Stomach (tissue), 9 donors: ENCODE data around the gene LRP1B. TPM values are rescaled to one million over a fixed set of nuclear protein-coding genes. Genes with fewer than 3 reads are reported as not detected.

ENCODE experiments used
- DNase-seq, 2 donors: peaks; one replicate each; pipeline versions ENCODE4 v3.0.0 to v3.0.0-alpha.2; 2013 to 2019
- H3K27ac ChIP-seq, 5 donors: fragments of 200-600 bp in 4 of 5; sonication (generic) in 4 of 5; one replicate each; pipeline ENCODE4 v1.5.1; 2013 to 2019; ENCODE audit warnings: mild to moderate bottlenecking in 1 of 5, moderate library complexity in 1 of 5
- H3K27me3 ChIP-seq, 3 donors: fragments of 200-600 bp; sonication (generic); one replicate each; pipeline ENCODE4 v1.5.1; 2017 to 2019; ENCODE audit warnings: mixed run types in 1 of 3
- H3K36me3 ChIP-seq, 4 donors: fragments of 200-600 bp; sonication (generic); 1 replicate in 3 of 4; 2 replicates in 1 of 4; pipeline ENCODE4 v1.5.1; 2016 to 2019
- H3K4me1 ChIP-seq, 4 donors: fragments of 200-600 bp; sonication (generic); one replicate each; pipeline ENCODE4 v1.5.1; 2016 to 2019
- H3K4me3 ChIP-seq, 4 donors: fragments of 200-600 bp; sonication (generic) in 3 of 4; one replicate each; pipeline ENCODE4 v1.5.1; 2016 to 2019; ENCODE audit warnings: mild to moderate bottlenecking in 1 of 4
- H3K9me3 ChIP-seq, 4 donors: fragments of 200-600 bp; sonication (generic); one replicate each; pipeline ENCODE4 v1.5.1; 2016 to 2019
- EP300 ChIP-seq: sonication (generic); formaldehyde crosslinking; IDR thresholded peaks from one replicate; pipeline ENCODE4 v1.6.1; 2017; ENCODE audit warnings: antibody characterized with exemption
- POLR2A ChIP-seq, 4 donors: fragments of 450-650 bp; IDR thresholded peaks; one replicate each; pipeline ENCODE4 v1.6.1; 2016; ENCODE audit warnings: antibody characterized with exemption in 4 of 4, control low read depth in 2 of 4, mild to moderate bottlenecking in 1 of 4, moderate library complexity in 1 of 4
- POLR2AphosphoS5 ChIP-seq, 3 donors: sonication (generic); formaldehyde crosslinking; IDR thresholded peaks; one replicate each; pipeline ENCODE4 v1.6.1; 2016; ENCODE audit warnings: antibody characterized with exemption in 3 of 3
- WGBS, 5 donors: extraction: QIAGEN DNeasy Blood & Tissue Kit in 3 of 5; methylation state at CpG; one replicate each; pipeline versions ENCODE4 v1.1.5 to v1.1.7; 2013 to 2018; 5-methylcytosine and 5-hydroxymethylcytosine counted together
- intact Hi-C: fragments of 100-400 bp; cut with DNase I; formaldehyde crosslinking; loops from one replicate; pipeline ENCODE4 v1.15.1; 2023; ENCODE audit warnings: low total_unique reads
- polyA plus RNA-seq, 3 donors: library from polyadenylated mRNA; stranded (reverse); fragments of 200-250 nt; gene quantifications; one replicate each; pipeline ENCODE4 v1.2.3, GENCODE V29; 2013
- total RNA-seq, 5 donors: library from RNA; depleted of rRNA; stranded (reverse); fragments of >200 nt; gene quantifications; one replicate each; pipeline versions ENCODE4 v1.1.0 to v1.2.3, GENCODE V29; 2014 to 2016
- TF ChIP-seq, protein P1 (sequence below), 7 experiments: fragments of 450-650 bp in 4 of 7; fragments of 200-600 bp in 3 of 7; sonication (generic) in 3 of 7; IDR thresholded peaks; one replicate each; pipeline ENCODE4 v1.5.1; 2016 to 2019; ENCODE audit warnings: antibody characterized with exemption in 7 of 7, control low read depth in 2 of 7, mild to moderate bottlenecking in 1 of 7
- donor health status: healthy with polysubstance abuse.
- donor health status: Bipolar disorder and iron deficiency.
- donor health status: healthy.

LRP1B gene
- total and polyA plus RNA-seq, 8 donors: under 0.01 to 9.0 (median 0.38) TPM

DNA sequence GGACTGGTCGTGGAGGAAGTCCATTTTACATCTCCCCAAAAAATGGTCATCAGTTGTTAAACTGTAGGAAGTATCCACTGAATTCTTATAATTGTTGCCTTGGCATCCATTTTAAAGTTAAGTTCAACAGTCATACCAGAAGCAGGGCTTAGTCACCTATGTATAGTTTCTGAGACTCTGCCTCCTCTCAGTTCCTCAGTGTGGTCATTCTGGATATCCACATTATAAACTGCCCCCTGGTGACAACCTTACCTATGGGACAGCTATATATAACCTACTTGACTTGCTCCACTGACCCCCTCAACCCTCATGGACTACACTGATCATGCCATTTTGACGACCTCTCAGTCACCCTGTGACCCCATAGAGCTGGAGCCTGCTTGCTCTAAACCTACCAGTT is 617.0 kb downstream of the LRP1B start:
- intact Hi-C loops: no loop called here
- no peaks in the 10 kb centered on the region for H3K9me3 ChIP-seq
- no peaks in the 10 kb centered on the region for H3K27me3 ChIP-seq
- WGBS, 5 donors: 38 to 49% (median 43%) methylated on average over 2 of the region's 2 CpGs
- no peak overlapping the region for H3K27ac ChIP-seq
- H3K36me3 ChIP-seq: no peaks in the 10 kb centered on the region
- no peak for DNase-seq
- TF ChIP-seq POLR2A (IDR thresholded peaks at IDR 0.05) (no peak), EP300 (no peak), POLR2AphosphoS5 (IDR thresholded peaks at IDR 0.05) (no peak)
- TF ChIP-seq, protein P1, sequence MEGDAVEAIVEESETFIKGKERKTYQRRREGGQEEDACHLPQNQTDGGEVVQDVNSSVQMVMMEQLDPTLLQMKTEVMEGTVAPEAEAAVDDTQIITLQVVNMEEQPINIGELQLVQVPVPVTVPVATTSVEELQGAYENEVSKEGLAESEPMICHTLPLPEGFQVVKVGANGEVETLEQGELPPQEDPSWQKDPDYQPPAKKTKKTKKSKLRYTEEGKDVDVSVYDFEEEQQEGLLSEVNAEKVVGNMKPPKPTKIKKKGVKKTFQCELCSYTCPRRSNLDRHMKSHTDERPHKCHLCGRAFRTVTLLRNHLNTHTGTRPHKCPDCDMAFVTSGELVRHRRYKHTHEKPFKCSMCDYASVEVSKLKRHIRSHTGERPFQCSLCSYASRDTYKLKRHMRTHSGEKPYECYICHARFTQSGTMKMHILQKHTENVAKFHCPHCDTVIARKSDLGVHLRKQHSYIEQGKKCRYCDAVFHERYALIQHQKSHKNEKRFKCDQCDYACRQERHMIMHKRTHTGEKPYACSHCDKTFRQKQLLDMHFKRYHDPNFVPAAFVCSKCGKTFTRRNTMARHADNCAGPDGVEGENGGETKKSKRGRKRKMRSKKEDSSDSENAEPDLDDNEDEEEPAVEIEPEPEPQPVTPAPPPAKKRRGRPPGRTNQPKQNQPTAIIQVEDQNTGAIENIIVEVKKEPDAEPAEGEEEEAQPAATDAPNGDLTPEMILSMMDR (IDR thresholded peaks at IDR 0.05): no peak
- H3K4me1 ChIP-seq: no peaks in the 10 kb centered on the region
- no peak overlapping the region for H3K4me3 ChIP-seq

DNA sequence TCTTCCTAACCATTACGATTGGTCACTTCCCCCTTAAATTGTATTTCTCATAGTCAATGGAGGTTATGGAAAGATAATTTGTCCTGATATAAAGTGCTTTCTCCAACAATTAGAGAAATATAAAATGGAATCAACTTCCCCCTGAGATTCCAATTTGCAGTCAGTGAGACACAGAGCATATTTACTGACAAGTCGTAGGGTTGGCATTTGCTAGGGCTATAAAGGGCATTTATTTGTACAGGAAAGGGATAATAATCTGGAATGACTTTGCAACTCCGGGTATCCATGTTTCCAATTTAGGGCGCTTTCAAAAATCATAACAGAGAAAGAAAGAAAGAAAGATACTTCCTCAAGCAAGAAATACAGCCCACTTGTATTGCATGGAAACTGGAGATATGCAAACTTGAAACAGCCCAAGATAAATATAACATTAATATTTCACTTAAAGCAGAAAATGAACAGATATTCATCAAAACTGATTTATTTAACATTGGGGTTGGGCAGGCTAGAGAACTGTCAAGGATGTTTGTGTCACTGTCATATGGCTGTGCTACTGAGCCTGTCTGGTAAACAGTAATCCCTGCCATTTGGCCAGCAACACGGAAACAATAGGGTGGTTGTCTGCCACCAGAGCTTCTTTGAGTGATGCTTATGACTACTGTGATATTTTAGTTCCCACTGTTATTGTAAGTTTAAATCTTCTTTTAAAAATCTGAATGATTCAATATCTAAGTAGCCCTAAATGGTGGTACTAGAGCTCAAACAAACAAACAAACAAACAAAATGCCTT is 621.8 kb downstream of the LRP1B start:
- no peak overlapping the region for H3K4me3 ChIP-seq
- 52 to 64% (median 54%) methylated on average over 4 to 5 of the region's 5 CpGs for WGBS, 5 donors
- TF ChIP-seq EP300 (no peak), POLR2A (IDR thresholded peaks at IDR 0.05) (no peak), POLR2AphosphoS5 (IDR thresholded peaks at IDR 0.05) (no peak)
- TF ChIP-seq, protein P1 (IDR thresholded peaks at IDR 0.05): no peak

DNA sequence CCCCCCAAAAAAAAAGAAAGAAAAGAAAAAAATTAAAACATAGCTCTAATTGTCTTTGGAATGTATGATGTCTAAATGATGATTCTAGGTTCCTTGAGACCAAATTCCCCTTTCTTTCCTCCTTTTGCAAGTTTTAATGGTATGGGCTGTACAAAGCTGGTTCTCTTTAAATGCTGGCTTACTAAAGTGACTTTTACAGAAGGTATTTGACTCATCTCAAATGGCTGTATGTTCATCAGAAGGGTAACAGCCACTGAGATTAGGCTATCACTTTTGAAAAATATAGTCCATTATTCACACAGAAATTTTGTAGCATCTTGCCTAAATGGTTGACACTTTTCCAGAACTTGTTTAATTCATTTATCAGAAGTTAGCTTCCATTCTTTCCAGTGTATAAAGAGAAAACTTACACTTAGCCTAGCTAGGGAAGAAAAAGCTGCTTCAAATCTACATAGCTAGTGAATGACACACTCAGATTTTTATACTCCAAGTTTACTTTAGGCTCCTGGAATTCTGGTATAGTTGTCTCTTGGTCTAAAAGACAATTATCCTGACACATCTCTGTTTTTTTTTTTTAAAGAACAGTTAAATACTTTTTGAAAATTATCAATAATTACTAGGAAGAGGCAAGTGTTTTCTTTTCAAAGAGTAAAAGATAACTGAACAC is 622.6 kb downstream of the LRP1B start:
- no peak for DNase-seq
- H3K4me3 ChIP-seq: no peak overlapping the region
- no peaks in the 10 kb centered on the region for H3K9me3 ChIP-seq
- H3K36me3 ChIP-seq: no peaks in the 10 kb centered on the region
- H3K27ac ChIP-seq: no peak overlapping the region
- intact Hi-C loops: no loop called here
- TF ChIP-seq EP300 (no peak), POLR2A (IDR thresholded peaks at IDR 0.05) (no peak), POLR2AphosphoS5 (IDR thresholded peaks at IDR 0.05) (no peak)
- TF ChIP-seq, protein P1 (IDR thresholded peaks at IDR 0.05): no peak
- H3K4me1 ChIP-seq: no peaks in the 10 kb centered on the region
- H3K27me3 ChIP-seq: no peaks in the 10 kb centered on the region

More for the DNA sequence above, 621.8 kb downstream of the LRP1B start:
- Histone ChIP-seq H3K27ac (no peak overlapping the region), H3K9me3 (no peaks in the 10 kb centered on the region), H3K36me3 (no peaks in the 10 kb centered on the region), H3K4me1 (no peaks in the 10 kb centered on the region), H3K27me3 (no peaks in the 10 kb centered on the region)
- DNase-seq: no peak
- intact Hi-C loops: no loop called here

DNA sequence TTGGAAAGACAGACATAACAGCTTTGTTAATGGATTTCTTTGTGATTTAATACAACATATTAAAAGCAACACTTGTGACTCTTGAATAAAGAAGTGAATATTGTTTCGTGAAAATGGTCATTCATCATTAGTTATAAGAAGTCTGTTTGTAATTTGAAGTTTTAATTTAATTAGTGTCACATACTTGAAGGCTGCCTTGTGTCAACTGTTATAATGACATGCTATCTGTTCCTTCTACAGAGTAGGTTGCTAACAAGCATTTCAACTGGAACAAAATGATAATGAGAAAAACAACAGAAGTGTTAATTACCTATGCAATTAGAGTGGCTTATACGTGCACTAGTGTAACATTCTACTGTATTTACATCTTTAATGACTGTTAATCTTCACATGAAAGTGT is 624.7 kb downstream of the LRP1B start:
- Histone ChIP-seq H3K4me1 (no peaks in the 10 kb centered on the region), H3K9me3 (no peaks in the 10 kb centered on the region), H3K27ac (no peak overlapping the region), H3K27me3 (no peaks in the 10 kb centered on the region), H3K4me3 (no peak overlapping the region), H3K36me3 (no peaks in the 10 kb centered on the region)
- intact Hi-C loops: no loop called here
- 50 to 73% (median 63%) methylated on average over 2 of the region's 2 CpGs for WGBS, 5 donors
- no peak for DNase-seq
- TF ChIP-seq EP300: no peak
- TF ChIP-seq, protein P1 (IDR thresholded peaks at IDR 0.05): no peak
- no peak for TF ChIP-seq POLR2AphosphoS5 (IDR thresholded peaks at IDR 0.05)
- no peak for TF ChIP-seq POLR2A (IDR thresholded peaks at IDR 0.05)
